ENCODE data around the gene STEEP1. TPM values are rescaled to one million over a fixed set of nuclear protein-coding genes. Genes with fewer than 3 reads are reported as not detected.

Gene STEEP1
- polyA plus RNA-seq, 2 of the 4 experiments (the other 2 are of a cell fraction) = 37.8 to 40.7 TPM

- CTCF ChIA-PET = interaction anchor here (2.6 kb wide), 1 partner anchor 25 kb away, joined by 8 read pairs; no protein-coding TSS in a partner anchor
- ATAC-seq (peak; percentile 54 to 60; a peak in 3 of 6 replicates), FAIRE-seq (no peak), DNase-seq (ENCODE audit: low read depth in 1 of 2, low spot score in 1 of 2) (peak; percentile 22 to 55)
- WGBS (ENCODE audit: missing lambda C conversion rate) = 35% methylated on average over 4 of the region's 4 CpGs
- TF ChIP-seq CBX8 (IDR thresholded peaks at IDR 0.05) (no peak), RARB (CRISPR knock-in tag; IDR thresholded peaks at IDR 0.05) (no peak), MAFK (IDR thresholded peaks at IDR 0.05; ENCODE audit: partially characterized antibody) (peak; percentile 37)
- Histone ChIP-seq H3K9me3 (no peaks in the 10 kb centered on the region), H3K4me2 (peak overlapping the region; percentile 22; the same call in 1 of the 3 replicates), H3K4me1 (peaks cover 9% of the 10 kb centered on the region), H3K27ac (peak overlapping the region in 1 of 2 experiments; percentile 50; a peak in 1 of 6 replicates), H3K4me3 (no peak overlapping the region)
- POLR2A ChIA-PET = no interaction called here
Measured at GRCh38 chrX:119541188-119541587, 24.0 kb downstream of the STEEP1 start.

- H3K27ac ChIP-seq = no peak overlapping the region
- no peaks in the 10 kb centered on the region for H3K9me3 ChIP-seq
- ATAC-seq (peak in 1 of 2 experiments; percentile 54; a peak in 1 of 6 replicates), FAIRE-seq (no peak), DNase-seq (ENCODE audit: low read depth in 1 of 2, low spot score in 1 of 2) (peak in 1 of 2 experiments; percentile 15)
- peaks cover 9% of the 10 kb centered on the region for H3K4me1 ChIP-seq
- H3K4me3 ChIP-seq = no peak overlapping the region
- WGBS (ENCODE audit: missing lambda C conversion rate) = 32% methylated on average over 2 of the region's 2 CpGs
- ChIA-PET POLR2A (no interaction called here), CTCF (interaction anchor here (2.6 kb wide), 1 partner anchor 23 kb away, joined by 8 read pairs; no protein-coding TSS in a partner anchor)
- H3K4me2 ChIP-seq = no peak overlapping the region
- TF ChIP-seq FOSB (CRISPR knock-in tag; IDR thresholded peaks at IDR 0.05) = no peak
- no peak for TF ChIP-seq EP300 (IDR thresholded peaks at IDR 0.05)
- TF ChIP-seq NPAS2 (CRISPR knock-in tag; IDR thresholded peaks at IDR 0.05; ENCODE audit: borderline replicate concordance) = no peak
- no peak for TF ChIP-seq NFE2L2 (conservative IDR thresholded peaks at IDR 0.05; ENCODE audit: low read length)
- no peak for TF ChIP-seq TP53 (CRISPR knock-in tag; IDR thresholded peaks at IDR 0.05)
- no peak for TF ChIP-seq JUNB (IDR thresholded peaks at IDR 0.05)
- TF ChIP-seq CTCF (IDR thresholded peaks at IDR 0.05) = no peak
- no peak for TF ChIP-seq HMGXB4 (CRISPR knock-in tag; IDR thresholded peaks at IDR 0.05; ENCODE audit: borderline replicate concordance)
- no peak for TF ChIP-seq CBX8 (IDR thresholded peaks at IDR 0.05)
Measured at GRCh38 chrX:119539872-119540271, 25.3 kb downstream of the STEEP1 start.

GRCh38 chrX:119537487-119537886 is 27.7 kb downstream of the STEEP1 start:
- no peak for DNase-seq (ENCODE audit: low read depth in 1 of 2, low spot score in 1 of 2)
- ChIA-PET POLR2A (no interaction called here), CTCF (interaction anchor here (0.9 kb wide), 1 partner anchor 21 kb away, joined by 5 read pairs; no protein-coding TSS in a partner anchor)
- Histone ChIP-seq H3K9me3 (no peaks in the 10 kb centered on the region), H3K4me2 (no peak overlapping the region), H3K27ac (no peak overlapping the region), H3K4me3 (no peak overlapping the region), H3K4me1 (peaks cover 9% of the 10 kb centered on the region)
- TF ChIP-seq CBX8 (IDR thresholded peaks at IDR 0.05) (no peak), CHD2 (IDR thresholded peaks at IDR 0.05; ENCODE audit: low read length, partially characterized antibody) (no peak), JUN (IDR thresholded peaks at IDR 0.05) (no peak), HEYL (CRISPR knock-in tag; IDR thresholded peaks at IDR 0.05) (no peak), REST (IDR thresholded peaks at IDR 0.05) (no peak), SREBF2 (IDR thresholded peaks at IDR 0.05) (no peak), NPAS2 (CRISPR knock-in tag; IDR thresholded peaks at IDR 0.05; ENCODE audit: borderline replicate concordance) (no peak), RFX5 (IDR thresholded peaks at IDR 0.05) (no peak), CEBPB (IDR thresholded peaks at IDR 0.05) (no peak), RARB (CRISPR knock-in tag; IDR thresholded peaks at IDR 0.05) (no peak), EHF (CRISPR knock-in tag; IDR thresholded peaks at IDR 0.05) (no peak), KDM5A (IDR thresholded peaks at IDR 0.05) (no peak), NFE2L2 (conservative IDR thresholded peaks at IDR 0.05; ENCODE audit: low read length) (no peak), NR3C1 (IDR thresholded peaks at IDR 0.05) (no peak), CTCF (IDR thresholded peaks at IDR 0.05) (no peak), SMC3 (IDR thresholded peaks at IDR 0.05) (no peak)
- FAIRE-seq = no peak
- no peak for ATAC-seq
- WGBS (ENCODE audit: missing lambda C conversion rate) = 46% methylated on average over 3 of the region's 3 CpGs
